Iris pigment epithelial cell (primary cell): ENCODE results near the gene PDCD7.
A peak's percentile ranks its signal among the peaks of the same experiment; 100 is the strongest.
"Not testable (repeated sequence)": the region's sequence is repeated elsewhere in the genome, so short reads cannot be mapped to it uniquely, and the experiment has no call there.

ENCODE experiments used
- DNase-seq: peaks from one replicate; pipeline ENCODE4 v3.0.0-alpha.2; 2011; ENCODE audit warnings: low read depth

Gene PDCD7

DNA sequence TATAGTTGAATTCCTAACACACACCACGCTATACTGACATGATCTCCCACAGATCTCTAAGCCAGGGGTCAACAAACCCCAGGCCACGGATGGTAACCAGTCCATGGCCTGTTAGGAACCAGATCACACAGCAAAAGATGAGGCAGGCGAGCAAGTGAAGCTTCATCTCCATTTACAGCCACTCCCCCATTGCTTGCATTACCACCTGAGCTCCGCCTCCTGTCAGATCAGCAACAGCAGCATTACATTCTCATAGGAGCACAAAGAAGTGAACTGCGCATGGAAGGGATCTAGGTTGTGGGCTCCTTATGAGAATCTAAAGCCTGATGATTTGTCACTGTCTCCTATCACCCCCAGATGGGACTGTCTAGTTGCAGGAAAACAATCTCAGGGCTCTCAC is 2.7 kb downstream of the PDCD7 start:
- peak; percentile 3 for DNase-seq

DNA sequence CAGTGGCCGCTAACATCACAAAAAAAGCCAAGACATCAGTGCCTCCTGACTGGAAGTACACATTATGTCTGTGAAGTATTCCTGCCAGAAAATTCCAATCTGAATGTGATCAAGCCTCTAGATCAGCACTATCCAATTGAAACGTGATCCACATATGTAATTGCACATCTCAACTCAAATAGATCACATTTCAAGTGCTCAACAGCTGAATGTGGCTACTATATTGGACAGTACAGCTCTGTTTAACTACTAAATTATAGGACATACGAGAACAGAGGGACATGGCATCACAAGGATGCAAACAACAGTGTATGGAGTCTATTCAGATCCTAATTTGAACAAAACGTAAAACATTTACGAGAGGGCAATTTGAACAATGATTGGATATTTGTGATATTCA is 18.1 kb downstream of the PDCD7 start:
- DNase-seq: no peak

DNA sequence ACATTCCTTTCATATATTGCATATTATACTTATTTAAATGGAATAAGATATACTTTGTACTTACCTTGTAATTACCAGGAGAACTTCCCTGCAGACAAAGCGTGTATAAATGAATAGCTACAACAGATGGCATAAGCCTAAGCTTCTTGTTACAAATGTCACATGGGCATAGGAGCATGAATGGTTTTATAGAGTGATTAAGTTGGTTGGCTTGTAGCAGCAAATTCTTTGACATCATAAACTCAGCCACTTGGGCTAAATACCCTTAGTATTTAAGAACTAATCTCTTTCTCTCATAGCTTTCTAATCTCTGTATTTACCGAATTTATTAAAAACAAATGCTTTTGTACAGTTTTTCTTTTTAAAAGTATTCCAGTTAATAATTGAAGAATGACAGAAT is 18.5 kb downstream of the PDCD7 start, which contains the start of gene UBAP1L:
TSS of gene UBAP1L (minus strand) at position 115 of the 400 bp plus-strand sequence. CDS start 8,985 bp downstream, outside the sequence.
- DNase-seq: no peak

DNA sequence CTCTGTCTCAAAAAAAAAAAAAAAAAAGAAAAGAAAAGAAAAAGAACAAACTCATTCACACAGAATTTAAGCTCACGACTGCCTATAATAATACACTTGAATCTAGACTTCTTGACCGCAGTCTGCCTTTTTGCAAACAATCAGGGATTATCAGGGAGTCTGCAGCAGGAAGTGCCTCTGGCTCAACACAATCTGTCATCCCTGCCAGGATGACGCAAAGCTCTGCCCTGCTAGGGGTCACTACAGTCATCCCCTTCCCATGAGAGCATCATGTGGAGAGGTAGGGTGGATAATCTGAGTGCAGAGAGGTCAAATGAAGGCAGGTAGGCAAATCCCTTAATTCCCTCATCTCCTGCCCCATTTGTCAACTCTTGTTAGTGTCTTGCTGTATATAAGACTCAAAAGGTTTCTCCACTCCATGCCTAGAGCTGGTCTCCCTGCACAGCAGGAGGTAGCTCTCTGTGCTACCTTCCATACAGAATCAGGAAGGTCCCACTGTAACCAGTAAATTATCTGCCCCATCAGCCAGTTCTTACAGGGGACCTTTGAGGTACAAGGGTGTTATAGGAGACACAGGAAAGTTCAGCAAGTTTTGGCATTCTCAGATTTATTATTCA is 22.8 kb downstream of the PDCD7 start:
- peak; percentile 95 for DNase-seq

DNA sequence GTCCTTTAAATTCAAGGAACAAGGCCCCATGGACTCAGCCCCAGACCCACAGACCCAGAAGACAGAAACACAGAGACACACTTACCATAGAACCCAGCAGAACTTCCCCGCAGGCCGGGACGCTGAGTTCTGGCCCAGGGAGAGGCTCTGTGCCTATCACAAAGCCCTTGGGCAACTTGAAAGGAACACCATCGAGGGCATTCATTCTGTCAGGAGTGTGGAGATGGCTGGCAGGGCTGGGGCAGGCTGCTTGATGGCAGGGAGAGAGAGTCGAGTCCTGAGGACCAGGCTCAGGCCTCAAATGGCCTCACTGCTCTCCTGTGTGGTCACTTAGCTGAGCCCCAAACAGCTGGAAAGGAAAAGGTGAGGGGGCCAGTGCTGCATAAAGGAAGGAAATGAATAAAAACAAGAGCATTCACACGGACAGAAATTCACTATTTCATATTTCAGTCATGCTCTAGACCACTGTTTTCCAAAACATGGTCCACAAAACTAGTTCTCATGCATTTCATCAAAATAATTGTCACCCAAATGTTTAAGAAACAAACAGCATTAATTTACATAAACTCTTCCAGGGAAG is 27.5 kb downstream of the PDCD7 start:
- no peak for DNase-seq

DNA sequence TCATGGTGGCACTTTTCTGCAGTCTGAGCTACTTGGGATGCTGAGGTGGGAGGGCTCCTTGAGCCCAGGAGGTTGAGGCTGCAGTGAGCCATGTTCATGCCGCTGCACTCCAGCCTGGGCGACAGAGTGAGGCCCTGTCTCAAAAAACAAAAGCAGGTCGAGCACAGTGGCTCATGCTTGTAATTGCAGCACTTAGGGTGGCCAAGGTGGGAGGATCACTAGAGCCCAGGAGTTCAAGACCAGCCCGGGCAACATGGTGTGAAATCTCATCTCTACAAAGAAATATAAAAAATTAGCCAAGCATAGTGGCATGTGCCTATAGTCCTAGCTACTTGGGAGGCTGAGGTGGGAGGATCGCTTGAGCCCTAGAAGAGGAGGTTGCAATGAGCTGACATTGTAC is 28.6 kb downstream of the PDCD7 start:
- DNase-seq: no peak

DNA sequence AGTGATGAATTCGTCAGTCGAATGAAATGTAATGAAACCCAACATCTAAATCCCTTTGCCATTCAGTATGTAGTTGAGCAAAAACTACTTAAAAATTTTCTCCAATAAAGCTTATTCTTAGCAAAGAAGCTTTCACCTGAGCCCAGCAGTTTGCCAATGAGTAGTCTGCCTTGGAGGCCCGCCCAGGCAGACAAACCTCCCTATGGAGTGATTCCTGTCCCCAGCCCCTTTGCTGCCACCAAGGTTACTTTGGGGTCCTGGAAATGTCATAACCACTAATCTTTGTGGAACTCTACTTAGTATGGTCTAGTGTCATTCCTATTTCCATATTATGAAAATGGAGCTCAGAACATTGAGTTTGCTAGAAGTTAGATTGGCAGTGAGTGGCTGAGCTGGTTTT is 30.7 kb downstream of the PDCD7 start:
- no peak for DNase-seq

DNA sequence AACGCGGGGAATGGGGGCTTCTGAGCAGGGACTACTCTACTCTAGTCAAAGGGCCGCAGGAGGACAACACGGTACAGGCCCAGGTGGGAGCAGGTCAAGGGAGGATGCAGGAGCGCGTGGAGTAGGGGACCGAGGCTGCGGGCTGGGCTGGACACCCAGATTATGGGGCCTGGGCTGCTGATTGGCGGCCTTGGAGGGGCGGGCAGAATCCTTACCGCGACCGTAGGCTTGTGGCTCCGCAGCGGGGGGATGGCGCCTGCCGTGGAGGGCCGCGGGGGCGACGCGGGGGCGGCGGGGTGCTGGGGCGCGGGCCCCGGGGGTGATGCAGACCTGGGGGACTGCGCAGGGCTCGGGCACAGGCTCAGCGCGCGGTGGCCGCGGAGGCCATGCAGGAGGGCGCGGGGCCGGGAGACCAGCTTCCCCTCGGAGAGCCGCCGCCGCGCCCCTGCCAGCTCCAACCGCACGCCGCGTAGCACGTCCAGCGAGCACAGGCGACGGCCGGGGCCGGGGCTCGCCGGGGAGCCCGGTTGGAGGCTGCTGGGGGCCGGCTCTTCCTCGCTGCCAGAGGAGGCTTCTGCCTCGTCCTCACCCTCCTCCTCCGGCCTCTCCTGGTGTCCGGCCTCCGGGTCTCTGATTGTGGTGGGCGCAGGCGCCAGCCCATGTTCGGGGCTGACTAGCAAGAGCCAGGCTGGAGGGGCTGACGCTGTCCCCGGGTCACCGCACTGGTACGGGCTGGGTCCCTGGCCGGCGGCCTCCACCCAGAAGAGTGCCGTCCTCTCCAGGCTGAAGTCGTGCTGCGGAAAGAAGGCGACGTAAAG is 31.5 kb downstream of the PDCD7 start:
- no peak for DNase-seq

DNA sequence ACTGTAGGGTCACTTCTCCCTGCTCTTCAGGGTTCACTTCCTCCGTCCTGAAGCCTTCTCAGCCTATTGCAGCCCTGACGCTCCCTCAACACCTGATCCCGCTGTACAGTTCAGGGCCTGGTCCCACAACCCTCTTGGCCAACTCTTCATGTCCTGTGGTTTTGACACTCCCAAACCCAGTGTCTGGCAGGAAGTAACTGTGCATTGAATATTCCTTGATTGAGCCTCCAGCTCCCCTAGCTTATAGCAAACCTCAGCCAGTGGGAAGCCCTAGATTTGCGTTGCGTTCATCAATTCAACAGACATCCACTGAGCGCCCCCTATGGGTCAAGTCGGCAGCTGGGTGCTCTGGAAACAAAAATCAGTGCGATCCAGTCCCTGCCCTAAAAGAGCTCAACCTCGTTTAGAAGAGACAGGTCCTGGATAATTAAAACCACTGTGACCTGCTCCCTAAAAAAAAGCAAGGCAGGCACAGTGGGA is 32.2 kb downstream of the PDCD7 start:
- DNase-seq: peak; percentile 58

DNA sequence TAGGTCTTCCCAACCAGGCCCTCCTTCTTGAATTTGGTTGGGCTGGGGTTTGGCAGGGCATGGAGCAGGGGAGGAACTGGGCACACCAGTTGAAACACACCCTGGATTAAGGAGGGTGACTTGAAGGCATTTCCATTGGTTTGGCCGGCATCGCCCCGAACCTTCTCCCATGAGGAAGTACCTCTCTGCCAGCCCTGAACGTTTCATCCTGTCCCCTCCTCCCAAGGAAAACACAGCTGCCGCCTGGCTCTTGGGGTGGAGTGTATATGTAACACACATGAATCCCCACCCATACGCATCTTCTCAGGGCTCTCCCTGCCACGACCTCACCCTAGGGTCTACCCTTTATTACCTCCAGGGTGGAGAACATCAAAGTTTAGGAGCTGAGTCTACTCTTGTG is 33.2 kb downstream of the PDCD7 start:
- DNase-seq: no peak

DNA sequence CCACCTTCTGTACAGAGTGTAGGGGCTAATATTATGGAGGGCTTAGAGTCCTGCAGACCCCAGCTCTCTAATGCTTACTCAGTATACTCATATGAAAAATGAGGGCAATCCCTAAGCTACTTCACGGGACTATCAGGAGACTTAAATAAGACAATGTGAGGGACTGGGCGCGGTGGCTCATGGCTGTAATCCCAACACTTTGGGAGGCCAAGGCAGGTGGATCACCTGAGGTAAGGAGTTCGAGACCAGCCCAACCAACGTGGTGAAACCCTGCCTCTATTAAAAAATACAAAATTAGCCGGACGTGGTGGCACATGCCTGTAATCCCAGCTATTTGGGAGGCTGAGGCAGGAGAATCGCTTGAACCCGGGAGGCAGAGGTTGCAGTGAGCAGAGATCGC is 33.8 kb downstream of the PDCD7 start:
- DNase-seq: not testable (repeated sequence)

DNA sequence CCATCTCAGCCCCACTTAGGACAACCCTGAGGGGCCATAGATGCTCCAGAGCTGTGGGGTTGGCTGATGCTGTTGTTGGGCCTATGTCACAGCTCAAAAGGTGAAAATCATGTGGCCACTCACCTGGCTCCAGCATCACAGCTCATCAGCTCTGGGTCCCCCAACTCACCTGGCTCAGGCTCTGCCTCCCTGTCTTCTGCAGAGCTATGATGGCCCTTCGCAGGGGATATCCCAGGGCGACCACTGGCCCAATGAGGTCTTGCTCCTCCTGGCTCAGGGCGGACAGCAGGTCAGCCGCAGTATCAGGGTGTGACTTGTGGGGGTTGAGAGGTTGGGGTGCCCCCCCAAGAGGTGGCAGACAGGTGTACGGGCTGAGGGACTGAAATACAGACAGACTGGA is 34.3 kb downstream of the PDCD7 start:
- DNase-seq: no peak

DNA sequence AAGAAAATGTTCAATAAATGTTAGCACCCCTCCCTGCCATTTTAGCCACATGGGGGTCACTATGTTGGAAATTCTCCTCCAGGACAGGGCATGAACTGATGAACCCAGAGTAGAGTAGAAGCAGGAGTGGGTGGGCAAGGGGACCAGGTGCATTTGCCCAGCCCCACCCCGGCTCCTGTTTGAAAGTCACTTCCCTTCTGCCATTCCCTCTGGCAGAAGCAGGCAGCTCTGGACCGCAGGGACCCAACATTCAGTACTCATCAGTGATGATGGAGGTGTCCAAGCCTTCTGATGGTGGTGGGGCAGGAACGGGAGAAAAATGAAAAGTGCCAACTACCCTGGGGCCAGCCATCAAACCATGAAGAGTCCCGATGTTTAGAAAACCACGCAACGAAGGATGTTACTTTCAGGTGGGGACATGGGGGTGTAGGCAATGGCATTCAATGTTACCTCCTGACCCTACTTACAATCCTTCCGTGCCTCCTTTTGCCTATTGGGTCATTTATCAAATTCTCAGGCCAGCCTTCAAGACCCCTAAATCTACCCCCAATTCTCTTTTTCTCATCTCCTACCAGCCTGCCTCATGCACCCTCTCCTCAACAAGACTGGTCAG is 35.9 kb downstream of the PDCD7 start:
- no peak for DNase-seq

DNA sequence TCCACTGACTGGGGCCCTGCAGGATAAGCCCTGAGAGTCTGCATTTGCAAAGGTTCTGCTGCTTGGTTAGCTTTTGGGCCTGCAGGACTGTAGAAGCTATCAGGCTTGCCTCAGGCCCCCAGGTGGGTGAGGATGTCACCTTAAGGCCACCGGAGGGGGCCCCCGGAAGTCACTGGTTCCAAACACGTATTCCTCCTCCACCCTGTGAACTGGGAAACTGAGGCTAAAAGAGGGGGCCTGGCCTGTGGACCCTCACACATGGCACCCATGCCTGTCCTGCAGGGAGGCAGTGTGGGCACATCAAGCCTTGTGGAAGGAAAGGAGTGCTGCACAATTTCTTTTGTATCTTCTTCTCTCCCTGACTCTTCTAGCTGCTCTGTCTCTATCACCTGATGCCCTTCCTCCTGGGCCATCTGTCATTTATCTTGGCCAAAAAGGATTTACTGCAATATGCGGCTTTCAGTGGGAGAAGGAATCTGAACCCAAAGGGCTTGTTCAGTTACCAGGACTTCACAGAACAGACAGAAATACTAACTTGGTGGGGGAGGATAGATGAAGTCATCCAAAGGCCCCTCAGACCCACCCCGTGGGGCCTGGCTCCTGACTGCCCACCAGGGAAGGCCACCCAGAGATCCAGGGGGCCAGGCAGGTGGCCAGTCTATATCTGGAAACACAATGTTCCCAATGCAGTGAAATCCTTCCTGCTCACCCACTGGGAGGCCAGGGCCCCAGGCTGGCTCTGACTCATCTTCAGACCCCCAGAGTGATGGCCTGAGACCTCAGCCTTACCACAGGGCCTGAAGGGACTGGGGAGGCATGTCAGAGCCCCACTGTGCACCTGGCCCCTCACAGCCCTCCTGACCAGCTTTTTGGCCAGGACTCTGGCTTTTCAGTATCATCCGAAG is 36.9 kb downstream of the PDCD7 start:
- DNase-seq: no peak

DNA sequence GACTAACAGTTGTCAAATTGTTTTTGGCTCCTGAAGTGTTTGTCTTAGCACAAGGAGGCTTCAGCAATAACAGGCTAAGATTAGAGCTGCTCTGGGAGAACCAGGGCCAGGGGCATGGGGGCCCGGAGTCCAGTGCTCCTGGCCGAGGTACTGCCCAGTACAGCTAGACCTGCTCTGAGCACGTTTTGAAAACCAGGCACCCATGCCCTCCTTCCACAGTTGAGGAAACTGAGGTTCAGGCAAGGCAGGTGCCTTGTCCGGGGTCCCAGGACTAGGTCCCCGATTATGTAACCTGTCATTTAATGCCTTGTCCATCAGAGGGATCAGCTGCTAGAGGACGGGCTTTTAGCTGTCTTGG is 37.9 kb downstream of the PDCD7 start:
- DNase-seq: no peak

DNA sequence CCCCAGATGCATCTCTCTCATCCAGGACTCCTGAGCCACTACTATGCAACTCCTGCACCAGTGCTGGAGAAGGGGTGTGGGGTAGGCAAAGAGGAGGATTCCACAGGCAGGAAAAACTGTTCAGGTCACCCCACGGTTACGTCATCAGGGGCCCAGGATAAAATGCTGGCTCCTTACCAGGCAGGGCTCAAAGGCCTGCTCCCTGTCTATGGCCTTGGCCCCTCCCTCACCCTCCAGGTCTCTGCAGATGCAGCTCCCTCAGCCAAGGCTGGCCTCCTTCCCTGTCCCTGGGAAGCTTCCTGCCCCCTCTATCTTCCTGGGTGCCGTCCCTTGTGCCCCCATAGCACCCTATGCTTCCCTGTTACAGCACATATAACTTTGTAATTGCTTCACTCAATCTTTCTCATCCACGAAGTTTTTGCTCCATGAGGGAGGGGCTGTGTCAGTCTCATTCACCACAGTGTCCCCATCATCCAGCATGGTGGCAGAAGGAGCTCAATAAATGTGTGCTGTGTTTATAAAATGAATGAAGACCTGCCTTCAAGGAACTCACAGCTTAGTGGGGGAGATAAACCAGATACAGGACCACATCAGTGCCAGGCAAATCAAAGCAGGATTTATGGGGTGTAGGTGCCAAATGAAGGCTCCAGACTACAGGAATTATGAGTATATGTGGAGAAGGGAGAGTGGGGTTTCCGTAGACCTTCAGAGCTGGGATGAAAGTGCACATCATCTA is 38.4 kb downstream of the PDCD7 start:
- DNase-seq: no peak

DNA sequence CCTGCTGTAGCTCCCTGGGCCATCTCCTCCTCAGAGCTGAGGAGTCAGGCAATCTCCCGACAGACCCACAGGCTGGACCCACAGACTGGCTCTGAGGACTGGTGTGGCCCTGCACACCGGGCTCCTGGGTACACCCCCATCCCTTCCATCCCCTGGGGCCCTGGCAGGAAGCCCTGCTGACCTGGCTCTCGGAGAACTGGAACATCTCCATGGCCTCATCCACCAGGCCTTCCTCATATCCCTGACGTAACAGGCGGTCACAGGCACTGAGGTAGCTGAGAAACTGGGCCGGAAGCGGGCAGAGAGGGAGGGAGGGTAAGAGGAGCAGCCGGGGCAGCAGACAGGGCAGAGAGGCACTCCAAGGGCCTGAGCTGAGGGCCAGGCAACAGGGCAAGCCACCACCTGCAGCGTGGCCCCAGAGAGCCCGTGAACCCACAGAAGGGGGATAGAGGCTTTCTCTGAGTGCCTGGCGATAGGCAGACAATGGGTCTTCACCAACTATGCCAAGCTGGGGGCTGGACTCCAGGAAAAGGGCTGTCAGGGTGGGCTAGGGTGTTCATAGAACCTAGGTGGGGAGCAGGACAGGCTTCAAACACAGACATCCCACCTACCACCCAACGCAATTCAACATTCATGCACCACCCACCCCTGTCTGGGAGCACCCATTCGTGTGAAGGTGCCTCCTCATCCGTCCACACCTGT is 39.2 kb downstream of the PDCD7 start:
- no peak for DNase-seq

DNA sequence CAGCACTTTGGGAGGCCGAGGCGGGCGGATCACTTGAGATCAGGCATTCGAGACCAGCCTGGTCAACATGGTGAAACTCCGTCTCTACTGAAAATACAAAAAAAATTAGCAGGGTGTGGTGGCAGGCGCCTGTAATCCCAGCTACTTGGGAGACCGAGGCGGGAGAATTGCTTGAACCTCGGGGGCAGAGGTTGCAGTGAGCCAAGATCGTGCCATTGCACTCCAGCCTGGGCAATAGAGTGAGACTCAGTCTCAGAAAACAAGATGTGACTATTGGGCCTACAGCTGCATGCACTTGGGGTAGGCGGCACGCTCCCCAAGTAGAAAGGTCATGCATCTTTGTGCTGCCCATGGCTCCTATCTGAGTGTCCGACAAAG is 39.8 kb downstream of the PDCD7 start:
- DNase-seq: not testable (repeated sequence)

DNA sequence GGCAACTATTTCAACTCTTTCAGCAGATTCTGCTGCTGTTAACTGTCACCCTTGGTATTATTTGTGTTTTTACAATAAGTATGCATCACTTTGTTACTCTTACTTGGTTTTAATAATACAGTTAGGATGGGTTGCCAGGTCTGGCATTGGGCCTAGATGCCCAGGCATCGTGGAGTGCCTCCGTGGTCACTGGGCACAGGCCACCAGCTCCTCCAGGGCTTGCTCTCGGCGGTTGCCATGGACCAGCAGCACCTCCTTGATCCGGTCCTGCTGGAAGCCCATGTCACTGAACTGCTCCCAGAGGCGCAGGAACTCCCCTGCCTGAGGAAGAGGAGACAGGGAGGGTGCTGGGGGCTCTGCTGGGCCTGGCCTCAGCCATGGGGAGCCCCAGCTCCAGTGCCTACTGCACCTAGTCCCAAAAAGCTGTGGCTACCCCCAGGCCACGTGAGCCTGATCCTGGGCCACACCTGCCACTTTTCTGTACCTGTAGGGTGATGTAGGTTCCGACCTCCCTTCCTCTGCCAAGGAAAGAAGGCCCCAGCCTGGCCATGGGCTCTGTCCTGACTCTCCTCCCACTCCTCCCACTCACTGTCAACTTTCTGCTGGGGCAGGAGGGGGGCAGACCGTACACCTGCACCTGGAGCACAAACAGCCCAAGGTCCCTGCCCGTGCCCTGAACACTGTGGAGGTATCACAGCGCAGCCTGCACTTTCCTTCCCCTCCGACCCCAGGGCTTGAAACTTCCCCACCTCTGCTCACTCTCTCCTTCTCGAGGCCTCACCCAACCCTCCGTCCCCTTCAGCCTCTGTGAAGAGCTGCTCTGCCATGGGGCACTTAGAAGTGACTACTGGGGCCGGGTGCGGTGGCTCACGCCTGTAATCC is 40.5 kb downstream of the PDCD7 start:
- DNase-seq: no peak
